NCI-H69 (cell line): ENCODE results near the gene CPED1.
"Not testable (repeated sequence)": the region's sequence is repeated elsewhere in the genome, so short reads cannot be mapped to it uniquely, and the experiment has no call there.

Experiments
- DNase-seq: peaks from one replicate; lab custom pipeline; 2025; lab: John Stamatoyannopoulos, UW

The CPED1 gene

DNA sequence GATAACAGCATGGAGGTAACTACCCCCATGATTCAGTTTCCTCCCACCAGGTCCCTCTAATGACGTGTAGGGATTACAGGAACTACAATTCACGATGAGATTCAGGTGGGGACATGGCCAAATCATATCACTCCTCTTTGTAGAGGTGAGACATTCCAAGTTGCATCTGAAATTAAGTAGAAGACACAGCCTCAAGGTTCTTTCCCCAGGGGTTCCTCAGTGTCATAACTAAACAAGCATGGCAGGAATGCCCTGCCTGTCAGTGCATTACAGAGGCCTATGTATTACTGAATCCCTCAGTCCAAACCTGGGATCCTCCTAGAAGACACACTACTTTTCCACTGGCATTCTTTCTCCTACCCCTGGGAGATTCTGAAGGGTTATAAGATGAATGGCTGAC, 297.7 kb downstream of the CPED1 start:
- no peak for DNase-seq

DNA sequence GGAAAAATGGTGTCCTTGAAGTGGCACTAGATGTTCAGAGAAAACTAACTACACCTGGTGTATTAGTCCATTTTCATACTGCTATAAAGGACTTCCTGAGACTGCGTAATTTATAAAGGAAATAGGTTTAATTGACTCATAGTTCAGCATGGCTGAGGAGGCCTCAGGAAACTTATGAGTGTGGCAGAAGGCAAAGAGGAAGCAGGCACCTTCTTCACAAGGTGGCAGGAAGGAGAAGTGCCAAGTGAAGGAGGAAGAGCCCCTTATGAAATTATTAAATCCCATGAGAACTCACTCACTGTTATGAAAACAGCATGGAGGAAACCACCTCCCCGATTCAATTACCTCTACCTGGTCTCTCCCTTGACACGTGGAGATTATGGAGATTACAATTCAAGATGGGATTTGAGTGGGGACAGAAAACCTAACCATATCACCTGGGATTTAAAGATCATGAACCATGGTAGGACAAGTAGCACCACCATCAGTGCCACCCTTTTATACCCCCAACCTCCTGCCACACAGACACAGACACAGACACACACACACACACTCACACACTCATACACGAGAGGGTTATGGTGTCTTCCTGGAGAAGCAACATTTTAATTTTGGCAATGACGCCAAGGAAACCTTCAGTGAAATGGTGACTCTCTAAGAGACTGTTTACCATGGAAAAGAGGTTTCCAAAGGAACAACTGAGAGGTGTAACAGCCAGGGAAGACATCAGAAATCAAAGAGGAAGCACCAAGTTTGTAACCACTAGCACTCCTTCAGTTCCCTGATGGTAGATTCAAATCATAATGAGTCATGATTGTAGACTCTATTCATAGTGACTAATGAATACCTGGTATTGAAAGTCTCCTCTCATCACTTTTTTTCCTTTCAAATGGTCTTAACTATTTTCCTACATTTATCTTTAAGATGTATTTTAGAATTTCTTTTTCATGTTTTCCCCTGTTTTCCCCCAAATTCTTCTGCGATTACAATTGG, 298.5 kb downstream of the CPED1 start:
- DNase-seq: no peak

DNA sequence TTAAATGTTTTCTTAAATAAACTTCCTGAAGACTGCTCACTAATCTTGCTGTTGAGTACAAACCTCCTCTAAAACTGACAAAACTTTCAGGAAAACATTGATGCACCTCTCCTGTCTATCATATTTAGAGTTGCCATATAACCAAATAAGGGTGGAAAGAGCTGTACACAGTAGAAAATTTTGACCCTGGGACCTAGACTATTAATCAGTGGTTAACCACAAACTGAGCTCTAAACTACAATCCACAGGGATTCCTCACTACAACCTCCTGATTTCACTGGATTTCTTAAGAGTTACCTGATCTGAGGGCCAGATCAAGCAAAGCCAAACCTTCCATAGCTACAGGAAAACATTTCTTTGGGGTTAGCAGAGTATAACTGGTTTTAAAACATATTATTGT, 300.4 kb downstream of the CPED1 start:
- DNase-seq: no peak

DNA sequence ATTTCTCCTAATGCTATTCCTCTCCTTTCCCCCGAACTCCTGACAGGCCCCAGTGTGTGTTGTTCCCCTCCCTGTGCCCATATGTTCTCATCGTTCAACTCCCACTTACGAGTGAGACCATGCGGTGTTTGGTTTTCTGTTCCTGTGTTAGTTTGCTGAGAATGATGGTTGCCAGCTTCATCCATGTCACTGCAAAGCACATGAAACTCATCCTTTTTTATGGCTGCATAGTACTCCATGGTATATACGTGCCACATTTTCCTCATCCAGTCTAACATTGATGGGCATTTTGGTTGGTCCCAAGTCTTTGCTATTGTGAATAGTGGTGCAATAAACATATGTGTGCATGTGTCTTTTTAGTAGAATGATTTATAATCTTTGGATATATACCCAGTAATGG, 301.4 kb downstream of the CPED1 start:
- not testable (repeated sequence) for DNase-seq

DNA sequence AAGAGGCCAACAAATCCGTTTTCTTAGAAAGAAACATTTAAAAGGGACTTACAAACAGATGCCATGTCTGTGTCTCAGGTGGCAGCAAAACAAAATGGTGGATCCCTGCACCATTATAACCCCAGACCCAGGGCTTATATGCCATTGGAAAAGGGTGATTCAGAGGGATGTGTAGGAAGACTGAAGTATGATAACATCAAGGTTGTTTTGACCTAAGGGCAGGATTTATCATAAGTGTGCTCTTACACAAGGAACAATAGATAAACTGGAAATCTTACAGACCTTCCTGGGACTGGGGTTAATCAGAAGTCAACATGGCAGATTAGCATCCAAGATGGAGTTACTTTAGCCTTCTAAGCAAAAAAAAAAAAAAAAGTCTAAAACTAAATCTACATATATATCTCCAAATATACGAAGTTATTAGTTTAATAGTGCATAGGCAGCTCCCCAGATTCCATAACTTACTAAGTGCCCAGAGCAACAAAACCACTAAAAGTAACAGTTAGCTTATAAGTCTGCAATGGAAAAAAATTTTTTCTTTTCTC, 306.0 kb downstream of the CPED1 start:
- no peak for DNase-seq

DNA sequence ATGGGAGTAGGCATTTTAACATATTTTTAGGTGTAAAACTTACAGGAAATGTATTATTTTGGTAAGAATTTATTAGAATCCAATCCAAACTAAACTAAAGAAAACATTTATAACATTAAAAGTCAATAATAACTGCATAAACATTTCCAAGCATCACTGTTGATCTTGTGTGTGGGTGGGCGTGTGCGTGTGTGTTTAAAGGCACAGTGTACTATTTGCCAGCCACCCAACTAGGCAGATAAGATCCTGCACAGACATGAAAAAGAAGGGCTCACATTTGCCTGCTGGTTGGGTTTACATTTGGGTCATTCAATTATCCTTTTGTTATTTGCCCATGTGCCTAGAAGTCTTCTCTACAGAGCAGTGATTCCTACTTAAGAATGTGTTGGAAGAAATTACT, 309.3 kb downstream of the CPED1 start:
- peak; percentile 62 for DNase-seq

DNA sequence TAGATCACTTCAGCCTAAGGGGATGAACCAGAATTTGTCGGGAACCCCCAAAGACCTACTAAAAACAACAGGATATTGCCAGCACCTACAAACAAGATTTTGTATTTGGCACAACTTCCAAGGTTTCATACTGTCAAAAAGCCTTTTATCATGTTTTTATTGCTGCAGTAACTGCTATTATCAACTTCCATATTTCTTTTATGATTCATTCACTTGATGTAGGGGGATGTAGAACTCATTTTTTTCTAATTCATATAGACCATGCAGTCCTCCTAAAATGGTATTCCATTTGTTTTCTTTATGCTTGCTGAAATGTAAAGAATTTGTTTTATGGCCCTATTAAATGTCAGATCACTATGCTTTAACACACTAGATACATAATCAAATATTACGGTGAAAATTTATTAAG, 310.3 kb downstream of the CPED1 start:
- peak; percentile 30 for DNase-seq

DNA sequence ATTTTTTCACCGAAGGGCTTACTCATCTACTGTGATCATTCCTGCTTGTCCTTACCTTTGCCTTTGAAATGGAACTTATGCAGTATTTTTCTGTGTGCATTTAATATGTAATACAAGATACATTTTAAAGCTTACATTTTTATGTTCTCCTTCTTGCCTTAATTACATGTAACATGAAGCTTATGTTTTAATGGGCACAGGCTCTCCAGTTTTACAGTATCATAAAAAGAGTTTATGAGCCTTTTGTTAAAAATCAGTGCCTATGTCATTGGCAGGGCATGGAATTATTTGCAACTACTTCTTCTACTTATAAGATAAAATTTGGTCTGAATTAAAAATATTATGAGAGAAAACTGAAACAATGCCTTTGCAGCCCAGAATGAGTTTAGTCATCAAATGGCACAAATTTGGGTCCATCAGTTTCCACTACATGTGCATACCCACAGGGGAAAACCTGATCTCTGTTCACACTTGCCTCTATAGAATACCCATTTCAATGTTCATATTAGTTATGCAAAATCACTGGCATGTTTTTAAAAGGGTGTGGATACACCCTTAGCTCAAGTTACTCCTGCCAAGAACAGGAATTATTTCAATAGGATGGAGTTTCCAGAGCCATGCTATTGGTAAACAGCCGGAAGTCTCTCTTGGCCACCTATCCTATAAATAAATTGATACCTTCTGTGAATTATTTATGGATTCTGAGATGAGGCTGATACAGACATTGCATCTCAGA, 312.3 kb downstream of the CPED1 start:
- peak; percentile 52 for DNase-seq

DNA sequence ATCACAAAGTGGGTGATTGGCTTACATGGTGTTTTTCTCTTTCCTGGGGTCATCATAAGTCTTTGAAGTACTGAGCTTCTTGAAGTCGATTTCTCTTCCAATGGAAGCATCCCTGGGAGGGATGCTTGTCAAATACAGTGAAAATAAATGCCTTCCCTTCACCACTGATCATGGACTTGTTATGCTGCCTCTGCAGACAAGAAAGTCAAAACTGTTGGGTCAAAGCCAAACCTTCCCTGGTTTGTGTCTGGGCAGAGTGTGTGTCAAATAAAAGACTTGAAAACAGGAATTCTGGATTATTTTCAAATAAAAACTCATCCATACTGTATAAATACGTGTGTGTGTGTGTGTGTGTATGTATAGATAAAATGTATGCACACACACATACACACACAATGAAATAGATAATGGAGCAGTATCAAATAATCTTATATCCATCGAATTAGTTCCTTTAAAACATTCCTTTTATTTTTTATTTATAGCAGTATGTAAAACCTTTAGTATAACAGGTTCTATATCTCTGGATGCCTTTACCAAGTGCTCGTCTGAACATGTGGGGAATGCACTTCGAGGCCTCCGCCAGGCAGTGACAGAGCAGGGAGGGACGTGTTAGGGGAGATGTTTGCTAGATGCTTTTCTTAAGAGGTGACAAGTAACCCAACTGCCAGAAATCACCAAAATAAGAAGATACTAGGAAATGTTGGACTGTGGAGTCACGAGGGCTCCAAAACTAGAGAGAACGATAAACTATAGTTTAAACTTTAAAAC, 313.1 kb downstream of the CPED1 start:
- DNase-seq: peak; percentile 50

DNA sequence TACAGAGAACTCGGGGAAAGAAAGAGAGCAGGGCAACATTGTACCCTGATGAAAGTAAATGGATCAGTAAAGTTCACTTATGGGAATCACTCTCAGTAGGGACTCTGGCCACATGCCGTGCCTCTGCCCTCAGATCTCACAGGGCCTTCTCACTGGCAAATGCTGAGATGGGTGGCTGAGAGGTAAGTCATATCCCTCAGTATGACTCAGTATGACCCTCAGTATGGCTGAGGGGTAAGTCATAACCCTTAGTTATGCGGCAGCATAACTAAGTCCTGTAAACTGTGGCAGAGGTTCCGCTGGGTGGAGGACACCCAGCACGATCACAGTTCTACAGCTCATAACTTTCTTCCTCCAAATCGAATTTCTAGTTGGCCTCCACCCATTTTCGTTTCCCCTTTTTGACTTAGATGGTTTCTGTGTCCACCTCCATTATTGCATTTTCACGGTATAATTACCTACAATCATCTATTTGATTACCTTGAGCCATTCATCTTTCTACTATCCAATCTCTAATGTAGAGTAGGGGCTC, 313.8 kb downstream of the CPED1 start:
- peak; percentile 48 for DNase-seq

DNA sequence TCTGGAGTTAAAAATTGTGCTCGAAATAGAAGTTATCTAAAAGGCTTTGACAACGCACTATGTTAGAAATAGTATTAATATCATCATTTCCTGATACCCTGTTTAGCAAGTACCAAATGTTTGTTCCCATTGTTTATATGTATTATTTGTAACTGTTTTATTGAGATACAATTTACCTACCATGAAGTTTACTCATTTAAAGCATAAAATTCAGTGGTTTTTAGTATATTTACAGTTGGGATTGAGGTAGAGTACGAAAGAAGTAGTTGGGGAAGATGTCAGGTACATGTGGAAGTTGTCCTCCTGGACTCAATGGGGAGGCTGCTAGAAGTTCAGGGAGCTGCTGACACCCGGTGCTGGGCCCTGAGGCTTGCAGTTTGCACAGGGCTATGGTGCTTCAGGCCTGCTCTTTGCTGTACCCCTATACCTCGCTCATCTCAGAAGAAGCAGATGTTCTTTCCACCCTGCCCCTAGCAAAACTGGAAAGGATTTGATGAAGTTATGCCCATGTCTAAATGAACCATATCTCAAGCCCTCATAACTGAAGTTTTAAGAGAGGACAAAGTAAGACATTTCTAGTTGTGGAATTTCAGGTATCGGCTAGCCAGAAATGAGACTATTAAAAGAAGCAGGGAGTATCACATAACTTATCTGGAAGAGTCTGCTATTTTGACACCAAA, 315.1 kb downstream of the CPED1 start:
- peak; percentile 48 for DNase-seq

DNA sequence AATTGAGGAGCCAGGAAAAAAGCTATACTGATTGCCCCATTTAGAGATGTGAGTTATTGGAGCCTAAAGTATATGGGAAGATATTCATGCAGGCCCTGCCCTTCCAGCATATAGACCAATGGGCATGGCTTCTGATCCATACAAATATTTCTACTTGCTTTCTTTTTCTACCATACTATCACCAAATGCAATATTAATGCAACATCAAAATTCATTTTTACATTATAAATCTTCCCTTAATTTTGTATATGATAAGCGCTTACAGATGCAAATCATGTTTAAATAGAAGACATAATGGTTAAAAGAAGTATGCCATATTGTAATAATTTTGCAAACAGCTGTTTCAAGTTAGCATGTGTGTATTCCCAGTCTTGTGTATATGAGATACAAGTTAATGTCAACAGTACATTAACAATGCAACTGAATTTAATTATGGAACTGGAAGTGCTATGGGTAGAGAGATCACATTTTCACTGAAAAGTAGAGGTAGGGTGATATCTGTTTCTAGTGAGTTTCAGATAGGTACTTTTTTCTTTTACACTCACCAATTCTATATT, 315.7 kb downstream of the CPED1 start:
- DNase-seq: no peak

DNA sequence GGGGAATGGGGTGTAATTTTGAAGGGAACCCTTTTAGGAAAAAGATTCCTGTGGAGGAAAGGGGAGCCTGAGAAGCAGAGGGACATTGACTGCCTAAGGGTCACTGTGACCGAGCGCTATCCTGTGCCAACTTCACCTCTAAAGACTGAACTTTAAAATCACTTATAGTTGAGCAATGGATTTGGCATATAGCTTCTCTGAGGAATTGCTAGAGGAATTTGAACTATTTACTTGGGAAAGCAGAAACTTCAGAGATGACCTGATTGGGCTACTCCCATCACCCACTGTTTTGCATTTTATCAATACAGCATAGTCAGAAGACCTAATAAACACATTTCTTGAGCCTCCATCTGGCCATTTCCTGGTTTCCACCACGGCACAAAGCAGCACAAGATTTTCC, 316.6 kb downstream of the CPED1 start:
- no peak for DNase-seq

DNA sequence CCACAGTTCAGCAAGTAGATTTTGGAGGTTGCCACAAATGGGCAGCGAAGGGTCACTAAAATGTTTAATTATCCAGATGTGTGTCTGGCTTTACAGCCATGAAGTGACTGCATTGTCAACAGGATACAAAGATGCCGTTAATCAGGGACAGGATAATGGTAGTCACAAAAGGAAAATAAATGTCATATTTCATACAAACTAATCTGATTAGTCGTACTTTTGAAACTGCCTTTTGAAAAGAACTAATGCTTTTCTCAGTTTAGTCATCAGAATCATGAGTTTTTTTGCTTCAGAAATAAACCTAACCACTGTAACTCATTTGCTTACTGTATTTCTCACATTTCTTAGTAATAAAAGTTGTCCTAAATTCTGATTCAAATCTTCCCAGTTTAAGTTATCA, 318.1 kb downstream of the CPED1 start:
- DNase-seq: peak; percentile 32

DNA sequence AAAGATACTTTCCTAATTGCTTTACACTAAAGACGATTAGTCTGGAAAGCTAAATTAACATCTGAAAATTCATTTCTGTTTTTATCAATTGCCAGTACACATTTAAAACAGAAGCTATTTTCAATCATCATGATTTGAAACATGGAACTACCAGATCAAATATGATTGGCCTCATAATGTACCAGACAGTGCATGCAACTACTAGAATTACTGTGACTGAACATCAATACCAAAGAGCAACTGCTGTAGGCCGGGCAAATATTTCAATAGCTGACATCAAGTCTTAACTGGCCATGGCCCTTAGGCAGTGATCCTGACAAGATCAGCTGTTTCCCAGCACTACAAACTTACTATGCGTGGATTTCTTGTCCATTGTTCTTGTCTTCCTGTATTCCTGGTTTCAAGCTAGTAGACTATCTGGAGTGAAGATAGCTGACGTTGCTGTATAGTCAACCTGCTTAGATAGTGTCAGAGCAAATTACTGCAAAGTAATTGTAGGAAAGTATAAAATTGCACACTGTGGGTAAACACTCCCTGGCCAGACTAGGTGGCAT, 318.6 kb downstream of the CPED1 start:
- peak; percentile 35 for DNase-seq

DNA sequence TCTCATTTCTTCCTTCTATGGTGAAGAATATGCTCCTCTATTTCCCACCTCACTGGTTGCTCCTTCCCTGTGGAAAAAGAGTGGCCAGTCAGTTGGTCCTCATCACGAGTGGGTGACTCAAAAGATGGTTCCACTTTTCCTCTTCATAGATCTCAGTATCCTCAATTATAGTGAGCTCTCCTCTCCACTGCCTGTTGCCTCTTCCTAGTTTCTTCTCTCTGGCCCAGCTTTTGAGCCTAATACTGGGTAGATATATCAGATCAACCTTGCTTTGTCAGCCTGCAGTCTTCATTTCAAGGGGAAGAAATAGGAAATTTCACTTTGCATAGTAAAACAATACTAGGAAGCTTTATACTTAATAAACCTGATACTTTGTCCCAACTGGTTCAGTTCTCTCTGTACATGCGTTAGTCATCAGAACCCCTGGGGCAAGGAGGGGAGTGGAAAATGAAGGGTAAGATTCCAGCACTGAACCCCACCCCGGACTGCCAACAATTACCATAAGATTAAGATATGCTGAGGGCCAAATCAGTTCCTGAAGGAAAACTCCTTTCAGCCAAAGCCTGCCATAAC, 324.8 kb downstream of the CPED1 start:
- DNase-seq: no peak

DNA sequence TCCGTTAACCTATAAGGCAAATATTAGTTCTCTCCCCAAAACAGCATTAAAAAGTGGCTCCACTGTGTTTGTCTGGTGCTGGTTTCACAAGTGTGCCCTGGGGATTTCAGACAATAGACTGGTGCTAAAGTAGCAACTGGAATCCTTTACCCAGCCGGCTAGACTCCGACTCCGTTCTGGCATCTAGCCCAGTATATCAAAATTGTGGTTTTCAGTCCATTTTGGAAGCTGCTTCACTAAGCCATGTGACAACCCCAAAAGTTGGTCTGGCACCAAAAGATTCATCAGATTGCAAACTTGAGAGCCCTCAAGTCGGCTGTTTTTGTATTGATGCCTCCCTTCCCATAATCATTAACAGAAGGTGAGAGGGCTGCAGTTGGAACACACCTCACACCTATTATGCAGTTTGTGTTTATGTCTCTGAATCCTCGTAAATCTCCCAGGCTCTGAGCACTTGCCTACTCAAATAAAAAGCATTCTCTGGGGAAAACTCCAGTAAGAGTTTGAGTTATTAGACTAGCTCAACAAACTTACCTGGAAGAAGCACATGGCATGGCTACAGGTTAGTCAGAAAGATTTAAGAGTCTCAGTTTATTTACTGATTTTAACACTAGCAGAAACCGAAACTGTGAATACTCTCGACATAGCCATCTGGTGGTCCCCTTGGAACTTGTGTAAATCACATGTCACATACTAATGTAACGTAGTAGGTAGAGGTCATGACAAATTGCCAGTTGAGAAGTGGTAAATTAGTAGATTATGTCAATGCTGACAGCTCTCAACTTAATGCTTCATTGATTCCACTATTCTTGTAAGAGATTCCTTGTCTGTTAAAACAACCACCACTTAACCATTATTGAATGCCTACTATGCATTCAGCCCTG, 325.5 kb downstream of the CPED1 start:
- DNase-seq: peak; percentile 100

DNA sequence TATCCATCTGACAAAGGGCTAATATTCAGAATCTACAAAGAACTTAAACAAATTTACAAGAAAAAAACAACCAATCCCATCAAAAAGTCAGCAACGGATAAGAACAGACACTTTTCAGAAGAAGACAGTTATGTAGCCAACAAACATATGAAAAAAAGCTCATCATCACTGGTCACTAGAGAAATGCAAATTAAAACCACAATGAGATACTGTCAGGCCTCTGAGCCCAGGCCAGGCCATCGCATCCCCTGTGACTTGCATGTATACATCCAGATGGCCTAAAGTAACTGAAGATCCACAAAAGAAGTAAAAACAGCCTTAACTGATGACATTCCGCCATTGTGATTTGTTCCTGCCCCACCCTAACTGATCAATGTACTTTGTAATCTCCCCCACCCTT, 326.7 kb downstream of the CPED1 start:
- DNase-seq: not testable (repeated sequence)

DNA sequence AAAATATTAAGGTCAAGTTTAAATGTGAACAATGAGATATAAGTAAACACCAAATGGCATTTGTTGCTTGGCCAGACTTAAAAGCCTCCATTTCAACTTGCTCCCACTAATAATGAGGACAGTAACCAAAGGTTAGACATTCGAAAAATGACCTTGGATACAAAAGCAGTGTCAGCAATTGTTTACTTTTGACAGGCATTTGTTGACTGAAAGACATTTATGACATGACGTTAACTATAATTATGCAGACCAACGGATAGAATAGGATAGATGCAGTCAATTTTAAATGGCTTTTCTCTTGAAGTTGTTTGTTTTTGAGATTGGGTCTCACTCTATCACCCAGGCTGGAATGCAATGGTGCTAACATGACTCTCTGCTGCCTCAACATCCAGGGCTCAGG, 333.9 kb downstream of the CPED1 start:
- peak; percentile 96 for DNase-seq
